GM21390 (cell line): Measurements from ENCODE around the gene KLF6.

Source experiments
- ATAC-seq: cut with Tn5 transposase; IDR thresholded peaks from one replicate; pipeline ENCODE4 v1.9.1; 2021; ENCODE audit not compliant: unreplicated experiment

The KLF6 gene

GRCh38 chr10:3758491-3758970, 26.5 kb downstream of the KLF6 start:
- ATAC-seq = no peak

GRCh38 chr10:3757638-3758490, 27.1 kb downstream of the KLF6 start:
- ATAC-seq = peak; percentile 76

- ATAC-seq = no peak
These were observed 27.8 kb downstream of the KLF6 start for GRCh38 chr10:3757250-3757637.

GRCh38 chr10:3756360-3756740, 28.7 kb downstream of the KLF6 start:
- ATAC-seq = no peak

GRCh38 chr10:3755440-3756359, 29.3 kb downstream of the KLF6 start:
- no peak for ATAC-seq

GRCh38 chr10:3754727-3755439, 30.1 kb downstream of the KLF6 start:
- no peak for ATAC-seq

- ATAC-seq = no peak
These were observed 34.2 kb downstream of the KLF6 start for GRCh38 chr10:3750854-3751253.

- ATAC-seq = peak; percentile 41
These were observed 34.8 kb downstream of the KLF6 start for GRCh38 chr10:3750006-3750816.

GRCh38 chr10:3749600-3749999, 35.4 kb downstream of the KLF6 start:
- ATAC-seq = peak; percentile 51

GRCh38 chr10:3749011-3749410, 36.0 kb downstream of the KLF6 start:
- no peak for ATAC-seq

GRCh38 chr10:3748484-3748883, 36.5 kb downstream of the KLF6 start:
- ATAC-seq = no peak

- ATAC-seq = no peak
These were observed 37.0 kb downstream of the KLF6 start for GRCh38 chr10:3747984-3748383.

- no peak for ATAC-seq
These were observed 37.6 kb downstream of the KLF6 start for GRCh38 chr10:3747248-3747960.

GRCh38 chr10:3746634-3747033, 38.4 kb downstream of the KLF6 start:
- ATAC-seq = no peak

GRCh38 chr10:3745521-3745920, 39.5 kb downstream of the KLF6 start:
- no peak for ATAC-seq

GRCh38 chr10:3741688-3742461, 43.1 kb downstream of the KLF6 start:
- ATAC-seq = peak; percentile 45

- no peak for ATAC-seq
These were observed 44.7 kb downstream of the KLF6 start for GRCh38 chr10:3740157-3740871.

GRCh38 chr10:3738855-3739350, 46.1 kb downstream of the KLF6 start:
- ATAC-seq = no peak
